HEK293 (cell line): ENCODE data around the gene LSM14B.

Experiments
- HOXC10 ChIP-seq: sonication (generic); formaldehyde crosslinking; IDR thresholded peaks from 2 replicates; pipeline ENCODE4 v1.8.1; 2023; ENCODE audit warnings: mild to moderate bottlenecking, missing genetic modification reagents
- REST ChIP-seq: fragments of 450-650 bp; formaldehyde crosslinking; IDR thresholded peaks from 2 replicates; pipeline ENCODE4 v1.5.1; 2016; ENCODE audit warnings: missing biosample characterization, missing genetic modification characterization
- ZNF530 ChIP-seq: fragments of 450-650 bp; formaldehyde crosslinking; IDR thresholded peaks from 2 replicates; pipeline ENCODE4 v1.5.1; 2016; ENCODE audit warnings: low read depth, missing biosample characterization, missing genetic modification characterization
- TF ChIP-seq, protein P1 (sequence below): fragments of 450-650 bp; formaldehyde crosslinking; IDR thresholded peaks from 2 replicates; pipeline ENCODE4 v1.5.1; 2016; ENCODE audit warnings: missing biosample characterization, missing genetic modification characterization

DNA sequence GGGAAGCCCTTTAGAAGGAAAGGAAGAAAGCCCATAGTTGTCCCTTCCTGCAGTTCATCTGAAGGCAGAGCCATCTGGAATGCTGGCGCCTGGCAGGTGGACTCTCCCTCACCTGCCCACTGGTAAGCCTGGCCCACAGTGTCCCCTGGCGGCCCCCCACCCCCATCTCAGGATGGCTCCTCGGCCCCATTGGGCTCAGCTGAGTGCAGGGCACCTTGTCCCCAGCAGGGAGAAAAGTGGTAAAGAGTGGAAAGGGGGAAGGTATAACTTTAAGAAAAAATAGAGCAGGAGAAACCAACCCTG is 33.9 kb downstream of the LSM14B start:
- TF ChIP-seq HOXC10 (CRISPR knock-in tag), result no peak
- TF ChIP-seq, protein P1, sequence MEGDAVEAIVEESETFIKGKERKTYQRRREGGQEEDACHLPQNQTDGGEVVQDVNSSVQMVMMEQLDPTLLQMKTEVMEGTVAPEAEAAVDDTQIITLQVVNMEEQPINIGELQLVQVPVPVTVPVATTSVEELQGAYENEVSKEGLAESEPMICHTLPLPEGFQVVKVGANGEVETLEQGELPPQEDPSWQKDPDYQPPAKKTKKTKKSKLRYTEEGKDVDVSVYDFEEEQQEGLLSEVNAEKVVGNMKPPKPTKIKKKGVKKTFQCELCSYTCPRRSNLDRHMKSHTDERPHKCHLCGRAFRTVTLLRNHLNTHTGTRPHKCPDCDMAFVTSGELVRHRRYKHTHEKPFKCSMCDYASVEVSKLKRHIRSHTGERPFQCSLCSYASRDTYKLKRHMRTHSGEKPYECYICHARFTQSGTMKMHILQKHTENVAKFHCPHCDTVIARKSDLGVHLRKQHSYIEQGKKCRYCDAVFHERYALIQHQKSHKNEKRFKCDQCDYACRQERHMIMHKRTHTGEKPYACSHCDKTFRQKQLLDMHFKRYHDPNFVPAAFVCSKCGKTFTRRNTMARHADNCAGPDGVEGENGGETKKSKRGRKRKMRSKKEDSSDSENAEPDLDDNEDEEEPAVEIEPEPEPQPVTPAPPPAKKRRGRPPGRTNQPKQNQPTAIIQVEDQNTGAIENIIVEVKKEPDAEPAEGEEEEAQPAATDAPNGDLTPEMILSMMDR (tag by site-specific recombination), result no peak
- TF ChIP-seq REST (tag by site-specific recombination), result no peak
- no peak for TF ChIP-seq ZNF530
